Measurements from ENCODE around the gene EPHA4.

EPHA4 gene

GRCh38 chr2:221415789-221416188, 156.3 kb downstream of the EPHA4 start:
- no peaks in the 10 kb centered on the region for H3K36me3 ChIP-seq (replicated peaks)
- H3K27me3 ChIP-seq (ENCODE audit: low read depth): no peaks in the 10 kb centered on the region
- in situ Hi-C loops (cut with MboI; ENCODE audit: low sequenced_read_pairs): no loop called here
- no peaks in the 10 kb centered on the region for H3K4me1 ChIP-seq
- no peaks in the 10 kb centered on the region for H3K9me3 ChIP-seq
- H3K4me3 ChIP-seq: no peak overlapping the region
- DNase-seq (ENCODE audit: low spot score in 2 of 2): no peak

DNA sequence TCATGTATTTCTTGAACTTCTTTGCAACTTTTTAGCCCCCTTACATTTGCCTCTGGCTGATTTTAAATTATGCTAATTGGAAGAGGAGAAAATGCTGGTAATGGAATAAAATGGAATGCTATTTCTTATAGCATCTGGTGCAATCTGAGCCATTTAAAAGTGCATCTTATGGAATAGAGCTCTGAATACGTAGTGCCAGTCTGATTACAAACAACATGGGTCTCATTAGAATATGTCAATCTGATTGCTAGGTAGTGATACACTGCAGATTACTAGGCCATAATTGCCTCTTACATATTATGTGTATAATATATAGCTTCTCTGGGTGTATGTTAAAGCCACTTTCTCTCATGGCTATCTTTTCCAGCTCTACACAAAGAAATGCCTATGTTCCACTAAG, 159.1 kb downstream of the EPHA4 start:
- no peak for DNase-seq (ENCODE audit: low spot score in 2 of 2)
- H3K9me3 ChIP-seq: no peaks in the 10 kb centered on the region
- in situ Hi-C loops (cut with MboI; ENCODE audit: low sequenced_read_pairs): no loop called here
- H3K36me3 ChIP-seq (replicated peaks): no peaks in the 10 kb centered on the region
- H3K27me3 ChIP-seq (ENCODE audit: low read depth): no peaks in the 10 kb centered on the region
- no peaks in the 10 kb centered on the region for H3K4me1 ChIP-seq
- H3K4me3 ChIP-seq: no peak overlapping the region

- Histone ChIP-seq H3K36me3 (replicated peaks) (no peaks in the 10 kb centered on the region), H3K27me3 (ENCODE audit: low read depth) (no peaks in the 10 kb centered on the region), H3K9me3 (no peaks in the 10 kb centered on the region), H3K4me3 (no peak overlapping the region), H3K4me1 (no peaks in the 10 kb centered on the region)
- no peak for DNase-seq (ENCODE audit: low spot score in 2 of 2)
- in situ Hi-C loops (cut with MboI; ENCODE audit: low sequenced_read_pairs): no loop called here
Observed at GRCh38 chr2:221410487-221410886, 161.6 kb downstream of the EPHA4 start.

DNA sequence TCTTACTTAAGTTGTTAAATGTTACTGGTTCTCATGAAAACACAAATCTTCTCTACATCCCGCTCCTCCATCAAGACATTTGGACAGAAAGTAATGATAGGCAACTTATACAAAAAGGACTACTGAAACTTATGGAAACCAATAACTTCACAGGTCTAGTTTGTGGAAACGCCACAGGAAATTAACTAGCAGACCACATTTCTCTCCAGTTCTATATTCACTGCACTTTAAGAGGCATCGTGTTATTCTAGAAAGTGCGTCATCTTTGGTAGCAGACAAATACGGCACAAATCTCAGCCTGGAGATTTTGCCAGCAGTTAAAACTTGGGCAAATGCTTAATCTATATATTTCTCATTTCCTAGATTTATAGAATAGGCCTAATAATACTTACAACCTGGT, 164.3 kb downstream of the EPHA4 start:
- peaks cover 13% of the 10 kb centered on the region for H3K4me1 ChIP-seq
- no peak for DNase-seq (ENCODE audit: low spot score in 2 of 2)
- no peaks in the 10 kb centered on the region for H3K36me3 ChIP-seq (replicated peaks)
- H3K27me3 ChIP-seq (ENCODE audit: low read depth): no peaks in the 10 kb centered on the region
- in situ Hi-C loops (cut with MboI; ENCODE audit: low sequenced_read_pairs): no loop called here
- no peaks in the 10 kb centered on the region for H3K9me3 ChIP-seq
- H3K4me3 ChIP-seq: no peak overlapping the region

- in situ Hi-C loops (cut with MboI; ENCODE audit: low sequenced_read_pairs): no loop called here
- Histone ChIP-seq H3K36me3 (replicated peaks) (no peaks in the 10 kb centered on the region), H3K4me1 (peaks cover 13% of the 10 kb centered on the region), H3K4me3 (no peak overlapping the region), H3K27me3 (ENCODE audit: low read depth) (no peaks in the 10 kb centered on the region), H3K9me3 (no peaks in the 10 kb centered on the region)
- no peak for DNase-seq (ENCODE audit: low spot score in 2 of 2)
Observed at GRCh38 chr2:221405521-221405920, 166.6 kb downstream of the EPHA4 start.

- in situ Hi-C loops (cut with MboI; ENCODE audit: low sequenced_read_pairs): no loop called here
- no peaks in the 10 kb centered on the region for H3K27me3 ChIP-seq (ENCODE audit: low read depth)
- H3K36me3 ChIP-seq (replicated peaks): no peaks in the 10 kb centered on the region
- no peak for DNase-seq (ENCODE audit: low spot score in 2 of 2)
- peaks cover 14% of the 10 kb centered on the region for H3K4me1 ChIP-seq
- H3K4me3 ChIP-seq: no peak overlapping the region
- H3K9me3 ChIP-seq: no peaks in the 10 kb centered on the region
Observed at GRCh38 chr2:221402072-221402471, 170.0 kb downstream of the EPHA4 start.

DNA sequence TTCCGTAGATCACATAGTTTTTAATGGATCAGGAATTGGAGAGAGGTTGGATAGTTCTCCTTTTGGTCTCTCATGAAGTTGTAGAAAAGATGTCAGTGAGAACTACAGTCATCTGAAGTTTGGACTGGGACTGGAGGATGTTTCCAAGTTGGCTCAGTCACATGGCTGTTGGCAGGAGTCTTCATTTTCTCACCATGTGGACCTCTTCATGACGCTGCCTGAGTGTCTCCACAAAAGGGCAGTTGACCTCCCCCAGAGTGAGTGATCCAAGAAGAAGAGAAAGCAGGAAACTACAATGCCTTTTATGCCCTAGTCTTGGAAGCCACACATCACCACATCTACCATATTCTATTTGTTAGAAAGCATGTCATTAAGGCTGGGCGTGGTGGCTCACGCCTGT, 171.7 kb downstream of the EPHA4 start:
- Histone ChIP-seq H3K4me1 (peaks cover 16% of the 10 kb centered on the region), H3K9me3 (no peaks in the 10 kb centered on the region), H3K27me3 (ENCODE audit: low read depth) (no peaks in the 10 kb centered on the region), H3K36me3 (replicated peaks) (no peaks in the 10 kb centered on the region), H3K4me3 (no peak overlapping the region)
- in situ Hi-C loops (cut with MboI; ENCODE audit: low sequenced_read_pairs): no loop called here
- DNase-seq (ENCODE audit: low spot score in 2 of 2): no peak

DNA sequence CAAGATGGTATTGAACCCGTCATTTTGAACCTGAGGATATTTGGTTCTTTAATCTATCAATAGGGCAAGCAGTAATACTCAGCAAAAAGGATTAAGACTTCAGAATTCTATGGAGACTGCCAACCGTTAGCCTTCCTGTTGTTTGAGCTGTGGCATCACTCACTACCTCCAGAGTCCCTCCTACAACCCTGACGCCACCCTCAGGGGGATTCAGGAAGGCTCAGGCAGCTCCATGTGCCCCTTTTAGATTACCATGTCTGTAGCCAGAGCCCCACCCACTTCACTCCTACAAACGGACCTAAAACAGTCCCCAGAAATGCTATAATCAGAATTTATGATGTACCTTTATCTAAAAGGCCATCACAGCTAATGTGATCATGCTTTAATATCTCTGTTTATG, 172.9 kb downstream of the EPHA4 start:
- H3K4me3 ChIP-seq: no peak overlapping the region
- no peaks in the 10 kb centered on the region for H3K9me3 ChIP-seq
- in situ Hi-C loops (cut with MboI; ENCODE audit: low sequenced_read_pairs): no loop called here
- H3K27me3 ChIP-seq (ENCODE audit: low read depth): no peaks in the 10 kb centered on the region
- peaks cover 8% of the 10 kb centered on the region for H3K4me1 ChIP-seq
- DNase-seq (ENCODE audit: low spot score in 2 of 2): peak in 1 of 2 experiments; percentile 18
- H3K36me3 ChIP-seq (replicated peaks): no peaks in the 10 kb centered on the region

DNA sequence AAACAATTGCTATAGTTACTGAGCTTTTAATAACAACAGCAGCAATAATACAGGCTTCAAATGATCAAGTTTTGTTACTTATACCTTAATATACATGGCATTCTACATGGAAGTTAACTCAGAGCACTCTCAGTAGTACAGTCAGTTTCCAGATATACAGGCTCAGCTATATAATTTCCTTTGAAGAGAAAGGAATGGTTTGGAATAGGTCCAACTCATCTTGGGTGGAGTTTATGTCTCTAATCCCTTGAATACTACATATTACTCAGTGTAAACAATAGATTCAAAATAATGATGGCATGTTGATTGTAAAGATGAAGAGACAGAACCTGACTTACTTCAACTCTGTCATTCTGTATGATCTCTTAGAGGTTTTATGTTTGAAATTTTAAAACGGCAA, 174.9 kb downstream of the EPHA4 start:
- H3K9me3 ChIP-seq: no peaks in the 10 kb centered on the region
- H3K36me3 ChIP-seq (replicated peaks): no peaks in the 10 kb centered on the region
- H3K4me1 ChIP-seq: peaks cover 5% of the 10 kb centered on the region
- H3K27me3 ChIP-seq (ENCODE audit: low read depth): no peaks in the 10 kb centered on the region
- peak in 1 of 2 experiments; percentile 51 for DNase-seq (ENCODE audit: low spot score in 2 of 2)
- H3K4me3 ChIP-seq: no peak overlapping the region
- in situ Hi-C loops (cut with MboI; ENCODE audit: low sequenced_read_pairs): no loop called here

- in situ Hi-C loops (cut with MboI; ENCODE audit: low sequenced_read_pairs): no loop called here
- Histone ChIP-seq H3K27me3 (ENCODE audit: low read depth) (no peaks in the 10 kb centered on the region), H3K4me1 (peaks cover 20% of the 10 kb centered on the region), H3K4me3 (no peak overlapping the region), H3K9me3 (no peaks in the 10 kb centered on the region), H3K36me3 (replicated peaks) (no peaks in the 10 kb centered on the region)
- DNase-seq (ENCODE audit: low spot score in 2 of 2): no peak
Observed at GRCh38 chr2:221392228-221392881, 179.7 kb downstream of the EPHA4 start.

DNA sequence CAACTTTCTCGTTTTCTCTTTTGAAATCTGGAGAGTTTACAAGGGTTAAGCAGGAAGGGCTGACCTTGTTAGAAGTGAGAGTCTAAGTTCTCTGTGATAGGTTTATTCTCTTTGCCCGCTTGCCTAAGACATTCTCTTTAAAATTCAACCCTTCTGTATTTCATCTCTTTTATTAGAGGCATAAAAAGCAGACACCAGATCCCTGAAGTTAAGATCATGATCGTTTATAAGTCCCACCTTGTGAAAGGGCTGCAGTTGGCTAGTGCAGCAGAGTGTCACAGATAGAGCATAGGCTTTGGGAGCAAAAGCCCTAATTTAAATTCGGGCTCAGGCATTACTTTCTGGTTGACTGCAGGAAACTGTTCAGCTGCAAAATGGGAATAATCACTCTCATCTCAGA, 181.2 kb downstream of the EPHA4 start:
- no peak for DNase-seq (ENCODE audit: low spot score in 2 of 2)
- in situ Hi-C loops (cut with MboI; ENCODE audit: low sequenced_read_pairs): no loop called here
- H3K36me3 ChIP-seq (replicated peaks): no peaks in the 10 kb centered on the region

GRCh38 chr2:221389904-221390303, 182.2 kb downstream of the EPHA4 start:
- no peaks in the 10 kb centered on the region for H3K9me3 ChIP-seq
- H3K4me3 ChIP-seq: no peak overlapping the region
- no peak for DNase-seq (ENCODE audit: low spot score in 2 of 2)
- in situ Hi-C loops (cut with MboI; ENCODE audit: low sequenced_read_pairs): no loop called here
- no peaks in the 10 kb centered on the region for H3K27me3 ChIP-seq (ENCODE audit: low read depth)
- no peaks in the 10 kb centered on the region for H3K36me3 ChIP-seq (replicated peaks)
- H3K4me1 ChIP-seq: peaks cover 18% of the 10 kb centered on the region

More for the DNA sequence above, 181.2 kb downstream of the EPHA4 start:
- Histone ChIP-seq H3K4me3 (no peak overlapping the region), H3K27me3 (ENCODE audit: low read depth) (no peaks in the 10 kb centered on the region), H3K9me3 (no peaks in the 10 kb centered on the region), H3K4me1 (peaks cover 18% of the 10 kb centered on the region)

GRCh38 chr2:221389421-221389820, 182.7 kb downstream of the EPHA4 start:
- no peaks in the 10 kb centered on the region for H3K36me3 ChIP-seq (replicated peaks)
- peaks cover 18% of the 10 kb centered on the region for H3K4me1 ChIP-seq
- no peaks in the 10 kb centered on the region for H3K9me3 ChIP-seq
- in situ Hi-C loops (cut with MboI; ENCODE audit: low sequenced_read_pairs): no loop called here
- no peak overlapping the region for H3K4me3 ChIP-seq
- DNase-seq (ENCODE audit: low spot score in 2 of 2): no peak
- no peaks in the 10 kb centered on the region for H3K27me3 ChIP-seq (ENCODE audit: low read depth)

GRCh38 chr2:221388891-221389290, 183.2 kb downstream of the EPHA4 start:
- Histone ChIP-seq H3K27me3 (ENCODE audit: low read depth) (no peaks in the 10 kb centered on the region), H3K36me3 (replicated peaks) (no peaks in the 10 kb centered on the region), H3K9me3 (no peaks in the 10 kb centered on the region), H3K4me3 (no peak overlapping the region), H3K4me1 (peaks cover 18% of the 10 kb centered on the region)
- DNase-seq (ENCODE audit: low spot score in 2 of 2): no peak
- in situ Hi-C loops (cut with MboI; ENCODE audit: low sequenced_read_pairs): no loop called here

- H3K27me3 ChIP-seq (ENCODE audit: low read depth): no peaks in the 10 kb centered on the region
- peaks cover under 1% of the 10 kb centered on the region; the same call in 1 of the 2 replicates for H3K4me1 ChIP-seq
- in situ Hi-C loops (cut with MboI; ENCODE audit: low sequenced_read_pairs): no loop called here
- no peak overlapping the region for H3K4me3 ChIP-seq
- DNase-seq (ENCODE audit: low spot score in 2 of 2): no peak
- H3K9me3 ChIP-seq: no peaks in the 10 kb centered on the region
- no peaks in the 10 kb centered on the region for H3K36me3 ChIP-seq (replicated peaks)
Observed at GRCh38 chr2:221385716-221386115, 186.4 kb downstream of the EPHA4 start.

All from HAP-1 (cell line).